Measurements from ENCODE around the gene COQ4.
A peak's percentile ranks its signal among the peaks of the same experiment; 100 is the strongest.

Gene COQ4

GRCh38 chr9:128371630-128372117 is 49.0 kb downstream of the COQ4 start:
- Mint-ChIP-seq H3K36me3 (ENCODE audit: low read depth) (peaks cover 26% of the 10 kb centered on the region), H3K4me1 (ENCODE audit: low read depth) (peaks cover 30% of the 10 kb centered on the region), H3K27ac (peak overlapping the region; percentile 95), H3K4me3 (peak overlapping the region; percentile 98), H3K27me3 (no peaks in the 10 kb centered on the region), H3K9me3 (no peaks in the 10 kb centered on the region)

GRCh38 chr9:128372188-128372641 is 49.6 kb downstream of the COQ4 start:
- Mint-ChIP-seq H3K9me3 (no peaks in the 10 kb centered on the region), H3K36me3 (ENCODE audit: low read depth) (peaks cover 26% of the 10 kb centered on the region), H3K4me1 (ENCODE audit: low read depth) (peaks cover 34% of the 10 kb centered on the region), H3K4me3 (peak overlapping the region; percentile 98), H3K27ac (peak overlapping the region; percentile 95), H3K27me3 (no peaks in the 10 kb centered on the region)

GRCh38 chr9:128372784-128373183 is 50.1 kb downstream of the COQ4 start:
- no peaks in the 10 kb centered on the region for H3K9me3 Mint-ChIP-seq
- H3K27me3 Mint-ChIP-seq: no peaks in the 10 kb centered on the region
- peaks cover 34% of the 10 kb centered on the region for H3K4me1 Mint-ChIP-seq (ENCODE audit: low read depth)
- peak overlapping the region; percentile 95 for H3K27ac Mint-ChIP-seq
- H3K36me3 Mint-ChIP-seq (ENCODE audit: low read depth): peaks cover 26% of the 10 kb centered on the region
- peak overlapping the region; percentile 98 for H3K4me3 Mint-ChIP-seq

DNA sequence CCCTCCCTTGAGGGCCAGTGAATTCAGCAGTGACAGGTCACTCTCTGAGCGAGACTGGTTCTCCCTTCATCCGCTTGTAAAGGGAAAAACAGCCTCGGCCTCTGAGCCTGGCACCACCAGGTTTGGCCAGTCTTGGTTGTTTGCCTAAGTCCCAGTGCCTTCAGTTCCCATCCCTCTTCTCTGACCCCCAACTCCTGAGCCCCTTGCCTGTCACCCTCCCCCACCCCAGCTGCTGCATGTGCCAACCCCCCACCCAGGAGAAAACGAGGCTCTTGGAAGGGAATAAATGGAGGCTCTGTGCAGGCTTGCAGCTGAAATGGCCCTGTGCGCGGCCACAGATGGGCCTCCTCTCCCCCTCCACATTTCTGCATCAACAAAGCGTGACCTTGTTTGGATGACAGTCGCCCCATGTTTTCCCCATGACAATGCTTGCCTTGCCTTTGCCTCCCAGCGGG is 51.6 kb downstream of the COQ4 start:
- Mint-ChIP-seq H3K9me3 (no peaks in the 10 kb centered on the region), H3K4me1 (ENCODE audit: low read depth) (peaks cover 34% of the 10 kb centered on the region), H3K27ac (no peak overlapping the region), H3K4me3 (no peak overlapping the region), H3K27me3 (no peaks in the 10 kb centered on the region), H3K36me3 (ENCODE audit: low read depth) (peaks cover 35% of the 10 kb centered on the region)

GRCh38 chr9:128375865-128376264 is 53.2 kb downstream of the COQ4 start:
- H3K4me3 Mint-ChIP-seq: no peak overlapping the region
- no peak overlapping the region for H3K27ac Mint-ChIP-seq
- no peaks in the 10 kb centered on the region for H3K9me3 Mint-ChIP-seq
- peaks cover 25% of the 10 kb centered on the region for H3K4me1 Mint-ChIP-seq (ENCODE audit: low read depth)
- H3K36me3 Mint-ChIP-seq (ENCODE audit: low read depth): peaks cover 35% of the 10 kb centered on the region
- H3K27me3 Mint-ChIP-seq: no peaks in the 10 kb centered on the region

- no peaks in the 10 kb centered on the region for H3K27me3 Mint-ChIP-seq
- H3K27ac Mint-ChIP-seq: no peak overlapping the region
- no peaks in the 10 kb centered on the region for H3K9me3 Mint-ChIP-seq
Measured at GRCh38 chr9:128382261-128382660, 59.6 kb downstream of the COQ4 start.

GRCh38 chr9:128383007-128383753 is 60.5 kb downstream of the COQ4 start:
- H3K27ac Mint-ChIP-seq: no peak overlapping the region
- H3K4me1 Mint-ChIP-seq (ENCODE audit: low read depth): no peaks in the 10 kb centered on the region
- no peak overlapping the region for H3K4me3 Mint-ChIP-seq
- H3K9me3 Mint-ChIP-seq: no peaks in the 10 kb centered on the region
- no peaks in the 10 kb centered on the region for H3K27me3 Mint-ChIP-seq
- peaks cover 30% of the 10 kb centered on the region for H3K36me3 Mint-ChIP-seq (ENCODE audit: low read depth)

More at GRCh38 chr9:128382261-128382660, 59.6 kb downstream of the COQ4 start:
- H3K36me3 Mint-ChIP-seq (ENCODE audit: low read depth): peaks cover 23% of the 10 kb centered on the region
- H3K4me1 Mint-ChIP-seq (ENCODE audit: low read depth): no peaks in the 10 kb centered on the region
- no peak overlapping the region for H3K4me3 Mint-ChIP-seq
